BE2C (cell line): ENCODE data around the gene SPATA3.

Experiments
- DNase-seq: peaks from one replicate; pipeline ENCODE4 v3.0.0-alpha.2; 2020
- H3K27me3 ChIP-seq: fragments of 250-450 bp; sonication (Bioruptor Pico); 2 replicates; pipeline ENCODE4 v1.5.1; 2020; ENCODE audit warnings: mild to moderate bottlenecking
- H3K36me3 ChIP-seq: fragments of 250-450 bp; sonication (Bioruptor Pico); 2 replicates; pipeline ENCODE4 v1.5.1; 2020; ENCODE audit warnings: mild to moderate bottlenecking
- H3K4me1 ChIP-seq: fragments of 250-450 bp; sonication (Bioruptor Pico); 2 replicates; pipeline ENCODE4 v1.5.1; 2020
- H3K4me3 ChIP-seq: 2 replicates; pipeline ENCODE4 v1.5.1; 2011; ENCODE audit warnings: low read depth, low read length
- H3K9me3 ChIP-seq: fragments of 250-450 bp; sonication (Bioruptor Pico); 2 replicates; pipeline ENCODE4 v1.5.1; 2020
- TF ChIP-seq, protein P1 (sequence below): IDR thresholded peaks from 2 replicates; pipeline ENCODE4 v1.5.1; 2012; ENCODE audit warnings: mild to moderate bottlenecking, low read depth, low read length

SPATA3 gene

DNA sequence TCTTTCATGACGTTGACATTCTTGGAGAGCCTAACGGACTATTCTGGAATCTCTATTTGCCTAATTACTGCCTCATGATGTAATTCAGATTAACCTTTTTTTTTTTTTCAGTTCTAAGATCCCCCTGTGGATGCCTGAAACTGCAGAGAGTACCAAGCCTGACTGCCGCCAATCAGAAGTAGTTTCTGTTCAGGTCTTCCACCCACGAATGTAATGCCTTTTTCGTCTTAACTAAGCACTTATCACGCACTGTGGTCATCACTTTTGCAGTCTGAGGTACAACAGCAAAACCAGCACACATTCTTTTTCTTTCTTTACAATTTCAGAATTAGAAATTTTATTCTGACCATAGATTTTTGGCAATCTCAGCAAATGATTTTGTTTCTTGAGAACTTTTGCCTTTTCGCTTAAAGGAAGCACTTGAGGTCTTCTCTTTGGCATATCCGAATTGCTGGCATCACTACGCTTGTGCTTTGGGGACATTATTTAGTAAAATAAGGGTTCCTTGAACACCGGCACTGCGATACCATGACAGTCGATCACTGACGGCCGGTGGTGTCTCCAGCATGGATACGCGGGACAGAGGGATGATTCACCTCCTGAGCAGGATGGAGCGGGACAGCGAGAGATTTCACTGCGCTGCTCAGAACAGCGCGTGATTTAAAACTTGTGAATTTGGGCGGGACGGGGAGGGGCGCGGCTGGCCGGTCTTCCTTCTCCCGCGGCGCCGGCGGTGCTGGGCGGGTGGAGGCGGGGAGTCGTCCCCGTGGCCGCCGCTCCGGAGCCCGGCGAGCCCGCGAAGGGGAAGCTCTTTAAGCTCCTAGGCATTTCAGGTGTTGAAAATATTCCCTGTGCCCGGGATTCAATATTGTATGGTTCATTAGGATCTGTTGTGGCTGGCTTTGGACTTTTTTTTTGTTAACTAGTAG lies 38.8 kb upstream of the SPATA3 start:
- Histone ChIP-seq H3K4me3 (peak overlapping the region; percentile 41), H3K9me3 (no peaks in the 10 kb centered on the region), H3K4me1 (no peaks in the 10 kb centered on the region), H3K36me3 (no peaks in the 10 kb centered on the region), H3K27me3 (peaks cover 33% of the 10 kb centered on the region)
- TF ChIP-seq, protein P1, sequence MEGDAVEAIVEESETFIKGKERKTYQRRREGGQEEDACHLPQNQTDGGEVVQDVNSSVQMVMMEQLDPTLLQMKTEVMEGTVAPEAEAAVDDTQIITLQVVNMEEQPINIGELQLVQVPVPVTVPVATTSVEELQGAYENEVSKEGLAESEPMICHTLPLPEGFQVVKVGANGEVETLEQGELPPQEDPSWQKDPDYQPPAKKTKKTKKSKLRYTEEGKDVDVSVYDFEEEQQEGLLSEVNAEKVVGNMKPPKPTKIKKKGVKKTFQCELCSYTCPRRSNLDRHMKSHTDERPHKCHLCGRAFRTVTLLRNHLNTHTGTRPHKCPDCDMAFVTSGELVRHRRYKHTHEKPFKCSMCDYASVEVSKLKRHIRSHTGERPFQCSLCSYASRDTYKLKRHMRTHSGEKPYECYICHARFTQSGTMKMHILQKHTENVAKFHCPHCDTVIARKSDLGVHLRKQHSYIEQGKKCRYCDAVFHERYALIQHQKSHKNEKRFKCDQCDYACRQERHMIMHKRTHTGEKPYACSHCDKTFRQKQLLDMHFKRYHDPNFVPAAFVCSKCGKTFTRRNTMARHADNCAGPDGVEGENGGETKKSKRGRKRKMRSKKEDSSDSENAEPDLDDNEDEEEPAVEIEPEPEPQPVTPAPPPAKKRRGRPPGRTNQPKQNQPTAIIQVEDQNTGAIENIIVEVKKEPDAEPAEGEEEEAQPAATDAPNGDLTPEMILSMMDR: no peak
- peak; percentile 29 for DNase-seq

DNA sequence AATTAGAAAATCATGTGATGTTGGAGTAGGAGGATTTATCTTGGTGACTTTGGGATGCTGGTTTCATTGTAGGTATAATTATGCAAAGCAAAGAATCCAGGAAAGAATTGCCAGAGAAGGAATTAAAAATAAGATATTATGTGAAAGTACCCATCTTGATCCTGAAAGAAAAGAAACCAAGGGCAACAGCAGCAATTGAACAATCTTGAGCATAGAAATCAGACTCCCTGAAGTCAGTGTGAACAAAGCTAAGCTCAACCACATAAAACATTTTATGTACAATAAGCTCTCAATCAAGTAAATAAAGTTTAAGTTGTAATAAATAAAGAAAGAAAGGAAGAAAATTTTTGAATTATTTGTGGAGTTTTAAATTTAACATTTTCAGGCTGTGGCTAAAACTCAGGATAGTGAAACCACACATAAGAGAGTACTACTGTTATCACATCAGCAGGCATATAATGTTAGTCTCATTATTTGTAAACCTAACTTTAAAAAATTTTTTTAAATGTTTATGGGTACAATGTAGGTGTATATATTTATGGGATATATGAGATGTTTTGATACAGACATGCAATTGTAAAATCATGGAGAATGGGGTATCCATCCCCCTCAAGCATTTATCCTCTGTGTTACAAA lies 38.0 kb upstream of the SPATA3 start:
- Histone ChIP-seq H3K27me3 (peaks cover 33% of the 10 kb centered on the region), H3K9me3 (no peaks in the 10 kb centered on the region), H3K4me1 (no peaks in the 10 kb centered on the region), H3K4me3 (peak overlapping the region; percentile 41), H3K36me3 (no peaks in the 10 kb centered on the region)
- TF ChIP-seq, protein P1: no peak
- no peak for DNase-seq

DNA sequence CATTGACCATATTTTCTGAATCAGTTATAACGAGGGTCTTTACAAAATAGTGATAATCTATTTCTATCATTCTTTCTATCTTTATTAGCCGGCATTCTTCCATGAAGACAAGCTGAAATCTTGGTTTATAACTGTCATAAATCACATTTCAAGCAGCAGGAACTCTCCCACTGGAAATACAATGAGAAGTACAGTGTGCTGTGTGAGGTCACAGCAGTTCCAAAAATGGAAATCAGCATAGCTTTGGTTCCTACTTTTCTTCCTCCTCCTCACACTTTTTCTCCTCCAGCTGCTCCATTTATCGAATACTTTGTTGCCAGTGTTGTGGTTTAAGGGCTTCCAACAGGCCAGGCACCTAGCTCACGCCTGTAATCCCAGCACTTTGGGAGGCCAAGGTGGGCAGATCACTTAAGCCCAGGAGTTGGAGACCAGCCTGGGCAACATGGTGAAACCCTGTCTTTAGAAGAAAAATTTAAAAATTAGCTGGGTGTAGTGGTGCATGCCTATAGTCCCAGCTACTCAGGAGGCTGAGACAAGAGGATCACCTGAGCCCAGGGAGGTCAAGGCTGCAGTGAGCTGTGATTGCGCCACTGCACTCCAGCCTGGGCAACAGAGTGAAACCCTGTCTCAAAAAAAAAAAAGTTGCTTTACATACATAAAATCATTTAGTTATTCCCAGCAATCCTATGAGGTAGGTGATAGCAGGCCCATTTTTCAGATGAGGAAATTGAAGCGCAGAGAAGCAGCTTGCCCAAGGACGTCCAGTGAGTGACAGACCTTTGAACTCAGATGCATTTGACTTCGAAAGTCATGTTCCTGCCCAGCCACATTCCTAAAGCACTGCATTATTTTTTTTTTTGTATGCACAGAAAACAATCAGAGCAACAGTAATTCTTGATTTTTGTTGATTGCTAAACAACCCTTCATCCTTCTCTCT lies 36.8 kb upstream of the SPATA3 start:
- Histone ChIP-seq H3K36me3 (no peaks in the 10 kb centered on the region), H3K9me3 (0 out of 2 replicates have a peak, but pooled peaks cover 7% of the 10 kb centered on the region), H3K27me3 (peaks cover 33% of the 10 kb centered on the region), H3K4me3 (no peak overlapping the region), H3K4me1 (no peaks in the 10 kb centered on the region)
- no peak for DNase-seq
- TF ChIP-seq, protein P1: no peak

DNA sequence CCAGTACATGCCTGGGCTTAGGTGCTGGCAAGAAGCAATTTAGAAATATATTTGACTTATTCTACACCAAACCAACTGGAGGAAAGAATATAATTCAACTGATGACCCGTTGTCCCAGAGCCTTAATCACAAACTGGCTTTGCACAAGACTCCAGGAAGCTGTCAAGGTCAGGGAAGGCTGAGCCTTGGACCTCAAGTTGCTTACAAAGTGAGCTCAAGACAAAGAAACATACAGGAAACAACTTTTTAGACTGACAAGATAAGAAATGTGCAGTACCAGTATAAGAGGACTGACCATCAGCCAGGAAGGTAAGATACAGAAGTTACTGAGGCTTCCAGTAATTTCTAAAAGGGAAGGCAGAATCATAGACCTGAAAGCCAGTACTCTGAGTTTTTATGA lies 35.9 kb upstream of the SPATA3 start:
- H3K36me3 ChIP-seq: no peaks in the 10 kb centered on the region
- DNase-seq: no peak
- TF ChIP-seq, protein P1: no peak
- 0 out of 2 replicates have a peak, but pooled peaks cover 7% of the 10 kb centered on the region for H3K9me3 ChIP-seq
- no peak overlapping the region for H3K4me3 ChIP-seq
- H3K4me1 ChIP-seq: no peaks in the 10 kb centered on the region
- peaks cover 33% of the 10 kb centered on the region for H3K27me3 ChIP-seq

DNA sequence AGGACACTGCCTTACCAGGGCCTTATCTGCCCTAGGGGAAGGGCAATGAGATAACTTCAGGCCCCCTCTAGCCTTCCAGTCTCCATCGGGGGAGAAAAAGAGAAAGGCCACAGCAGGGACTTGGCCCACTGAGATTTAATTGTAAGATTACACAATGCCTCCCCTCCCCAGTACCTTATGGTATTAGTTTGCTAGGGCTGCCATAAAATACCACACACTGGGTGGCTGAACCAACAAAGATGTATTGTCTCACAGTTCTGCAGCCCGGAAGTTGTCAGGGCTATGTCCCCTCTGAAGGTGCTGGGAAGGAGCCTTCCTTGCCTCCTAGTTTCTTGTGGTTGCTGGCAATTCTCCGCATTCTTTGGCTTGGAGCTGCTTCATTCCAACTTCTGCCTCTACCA lies 34.8 kb upstream of the SPATA3 start:
- Histone ChIP-seq H3K27me3 (peaks cover 29% of the 10 kb centered on the region), H3K9me3 (0 out of 2 replicates have a peak, but pooled peaks cover 7% of the 10 kb centered on the region), H3K4me1 (no peaks in the 10 kb centered on the region), H3K36me3 (no peaks in the 10 kb centered on the region), H3K4me3 (no peak overlapping the region)
- TF ChIP-seq, protein P1: no peak
- no peak for DNase-seq
